H1 (cell line): Measurements from ENCODE around the gene ABCB10. TPM values are rescaled to one million over a fixed set of nuclear protein-coding genes. Genes with fewer than 3 reads are reported as not detected.

ENCODE experiments used
- CTCF ChIA-PET: fragments of 300-600 bp; sonication (Branson Sonifier 250); formaldehyde crosslinking; loops from one replicate; lab custom pipeline; 2021; ENCODE audit not compliant: partially characterized antibody; lab: Charles Lee
- POLR2A ChIA-PET: fragments of 300-600 bp; sonication (Branson Sonifier 250); formaldehyde crosslinking; loops from one replicate; lab custom pipeline; 2021; ENCODE audit warnings: inconsistent platforms; ENCODE audit not compliant: partially characterized antibody; lab: Charles Lee
- DNase-seq, 2 experiments: peaks; one replicate each; pipeline versions ENCODE4 v3.0.0 to v3.0.0-alpha.2; 2010 to 2022; ENCODE audit warnings: low spot score in 2 of 2, low read depth in 1 of 2, mixed read lengths in 1 of 2
- FAIRE-seq: peaks from 2 replicates; lab custom pipeline; 2011; peaks lifted over from hg19 to GRCh38; lab: Jason Lieb, UNC
- H2AFZ ChIP-seq: 2 replicates; pipeline ENCODE4 v1.8.1; 2012; ENCODE audit warnings: low read length, inconsistent platforms
- H2AK5ac ChIP-seq: 2 replicates; pipeline ENCODE4 v1.6.1; 2013; ENCODE audit warnings: low read depth, low read length
- H2BK120ac ChIP-seq: replicated peaks from 2 replicates; pipeline ENCODE3; 2013; ENCODE audit warnings: low read depth, low read length, inconsistent platforms
- H2BK12ac ChIP-seq: 2 replicates; pipeline ENCODE4 v1.6.1; 2013; ENCODE audit warnings: low read depth, low read length
- H2BK15ac ChIP-seq: 2 replicates; pipeline ENCODE4 v1.6.1; 2013; ENCODE audit warnings: low read length
- H2BK20ac ChIP-seq: 2 replicates; pipeline ENCODE4 v1.6.1; 2013; ENCODE audit warnings: low read length
- H2BK5ac ChIP-seq: 2 replicates; pipeline ENCODE4 v1.6.1; 2013; ENCODE audit warnings: low read depth, low read length
- H3K14ac ChIP-seq: 2 replicates; pipeline ENCODE4 v1.6.1; 2013; ENCODE audit warnings: inconsistent platforms; ENCODE audit not compliant: insufficient read length
- H3K18ac ChIP-seq: 2 replicates; pipeline ENCODE4 v1.6.1; 2013; ENCODE audit warnings: low read length; ENCODE audit errors: extremely low read depth
- H3K23ac ChIP-seq: 2 replicates; pipeline ENCODE4 v1.6.1; 2013; ENCODE audit warnings: inconsistent platforms; ENCODE audit not compliant: insufficient read length
- H3K23me2 ChIP-seq: 2 replicates; pipeline ENCODE4 v1.6.1; 2013; ENCODE audit warnings: low read depth, low read length
- H3K27ac ChIP-seq: 2 replicates; pipeline ENCODE4 v1.6.1; 2011; ENCODE audit warnings: low read depth, low read length, inconsistent platforms
- H3K27me3 ChIP-seq, 4 experiments: replicated peaks in 1 of 4; 1 replicate in 1 of 4; 2 replicates in 3 of 4; pipeline versions ENCODE4 v1.6.1 to v1.8.1; 2011 to 2013; ENCODE audit warnings: low read length in 3 of 4, mild to moderate bottlenecking in 3 of 4, inconsistent platforms in 2 of 4, mixed read lengths in 2 of 4, moderate library complexity in 1 of 4; ENCODE audit not compliant: control insufficient read depth in 3 of 4, insufficient read depth in 3 of 4; ENCODE audit errors: extremely low read depth in 1 of 4
- H3K36me3 ChIP-seq, 4 experiments: 2 replicates each; pipeline versions ENCODE4 v1.6.1 to v1.8.1; 2011 to 2013; ENCODE audit warnings: mild to moderate bottlenecking in 4 of 4, low read length in 3 of 4, moderate library complexity in 2 of 4, control low read depth in 1 of 4, inconsistent platforms in 1 of 4; ENCODE audit not compliant: insufficient read depth in 4 of 4, control insufficient read depth in 2 of 4
- H3K4ac ChIP-seq: replicated peaks from 2 replicates; pipeline ENCODE3; 2013; ENCODE audit warnings: low read length, low read depth, mixed read lengths, inconsistent platforms; ENCODE audit not compliant: insufficient read length
- H3K4me1 ChIP-seq, 4 experiments: replicated peaks in 1 of 4; 1 replicate in 1 of 4; 2 replicates in 3 of 4; pipeline versions ENCODE4 v1.6.1 to v1.8.1; 2011 to 2013; ENCODE audit warnings: low read length in 3 of 4, inconsistent platforms in 2 of 4, mixed read lengths in 1 of 4; ENCODE audit not compliant: insufficient read depth in 4 of 4, control insufficient read depth in 3 of 4
- H3K4me2 ChIP-seq, 2 experiments: 2 replicates each; pipeline versions ENCODE4 v1.6.1 to v1.8.1; 2011 to 2013; ENCODE audit warnings: low read depth in 2 of 2, low read length in 2 of 2, control low read depth in 1 of 2, inconsistent platforms in 1 of 2, mild to moderate bottlenecking in 1 of 2; ENCODE audit not compliant: insufficient read depth in 1 of 2
- H3K4me3 ChIP-seq, 4 experiments: fragments of 200-600, 300-600 bp in 1 of 4; sonication (generic), shearing (Covaris generic), sonication (Bioruptor Twin) in 1 of 4; 2 replicates each; pipeline versions ENCODE4 v1.5.1 to v1.8.1; 2011 to 2016; ENCODE audit warnings: low read length in 4 of 4, low read depth in 3 of 4, control low read depth in 2 of 4, inconsistent platforms in 2 of 4, mild to moderate bottlenecking in 2 of 4, mixed read lengths in 1 of 4, moderate library complexity in 1 of 4; ENCODE audit not compliant: insufficient read depth in 2 of 4; ENCODE audit errors: extremely low read depth in 1 of 4
- H3K56ac ChIP-seq: replicated peaks from 2 replicates; pipeline ENCODE3; 2013; ENCODE audit warnings: low read depth, mild to moderate bottlenecking, mixed read lengths, low read length, inconsistent platforms; ENCODE audit not compliant: insufficient read length
- H3K79me1 ChIP-seq: 2 replicates; pipeline ENCODE4 v1.6.1; 2013; ENCODE audit warnings: low read depth, low read length, control low read depth
- H3K79me2 ChIP-seq, 2 experiments: 2 replicates each; pipeline versions ENCODE4 v1.6.1 to v1.8.1; 2012 to 2013; ENCODE audit warnings: low read length in 2 of 2, mild to moderate bottlenecking in 2 of 2, inconsistent platforms in 1 of 2; ENCODE audit not compliant: insufficient read depth in 2 of 2, control insufficient read depth in 1 of 2
- H3K9ac ChIP-seq, 4 experiments: replicated peaks in 1 of 4; 1 replicate in 1 of 4; 2 replicates in 3 of 4; pipeline versions ENCODE4 v1.6.1 to v1.8.1; 2011 to 2013; ENCODE audit warnings: low read depth in 3 of 4, low read length in 3 of 4, control low read depth in 2 of 4, mild to moderate bottlenecking in 2 of 4, moderate library complexity in 2 of 4, inconsistent platforms in 1 of 4; ENCODE audit errors: extremely low read depth in 1 of 4
- H3K9me3 ChIP-seq, 2 experiments: 2 replicates each; pipeline versions ENCODE4 v1.6.1 to v1.8.1; 2012 to 2013; ENCODE audit warnings: mild to moderate bottlenecking in 2 of 2, moderate library complexity in 2 of 2, control low read depth in 1 of 2, inconsistent platforms in 1 of 2, low read depth in 1 of 2, low read length in 1 of 2, mixed read lengths in 1 of 2; ENCODE audit not compliant: insufficient read depth in 2 of 2
- H4K20me1 ChIP-seq, 2 experiments: replicated peaks in 1 of 2; 2 replicates each; pipeline versions ENCODE3 to v1.8.1; 2011 to 2013; ENCODE audit warnings: inconsistent platforms in 2 of 2, low read length in 2 of 2, mild to moderate bottlenecking in 1 of 2; ENCODE audit not compliant: insufficient read depth in 2 of 2, control insufficient read depth in 1 of 2
- H4K5ac ChIP-seq: 2 replicates; pipeline ENCODE4 v1.6.1; 2013; ENCODE audit warnings: low read length, low read depth, mixed read lengths, inconsistent platforms; ENCODE audit not compliant: insufficient read length
- H4K8ac ChIP-seq: 2 replicates; pipeline ENCODE4 v1.8.0; 2013; ENCODE audit warnings: mild to moderate bottlenecking, moderate library complexity, low read length, inconsistent platforms; ENCODE audit not compliant: insufficient read depth; ENCODE audit errors: extremely low read depth
- H4K91ac ChIP-seq: replicated peaks from 2 replicates; pipeline ENCODE3; 2013; ENCODE audit warnings: low read length, mixed read lengths, inconsistent platforms; ENCODE audit not compliant: insufficient read length
- EP300 ChIP-seq, 2 experiments: IDR thresholded peaks; 1 replicate in 1 of 2; 2 replicates in 1 of 2; pipeline ENCODE4 v1.6.1; 2011 to 2012; ENCODE audit warnings: low read depth in 2 of 2, low read length in 2 of 2, mild to moderate bottlenecking in 2 of 2, borderline replicate concordance in 1 of 2, inconsistent platforms in 1 of 2, moderate library complexity in 1 of 2
- WGBS, 2 experiments: shearing (Covaris generic) in 1 of 2; methylation state at CpG; one replicate each; pipeline versions ENCODE4 v1.1.6 to v1.1.7; 2013 to 2015; ENCODE audit warnings: low lambda C conversion rate in 2 of 2, mixed read lengths in 2 of 2, inconsistent platforms in 1 of 2, low coverage in 1 of 2, missing lambda C conversion rate in 1 of 2; ENCODE audit not compliant: insufficient replicate concordance in 2 of 2, insufficient coverage in 1 of 2, insufficient read length in 1 of 2; ENCODE audit errors: extremely low coverage in 1 of 2, missing lambda C conversion rate in 1 of 2; 5-methylcytosine and 5-hydroxymethylcytosine counted together
- polyA plus RNA-seq, 7 experiments: library from polyadenylated mRNA; depleted of rRNA in 3 of 7; stranded (reverse) in 5 of 7; unstranded in 2 of 7; fragments of >200 nt in 5 of 7; fragments of 200-250 nt in 2 of 7; gene quantifications; 1 replicate in 5 of 7; 2 replicates in 1 of 7; 4 replicates in 1 of 7; pipeline versions ENCODE4 v1.2.1 to v1.2.3, GENCODE V29; 2011 to 2013; ENCODE audit warnings: missing spikeins in 2 of 7, mixed read lengths in 2 of 7
- total RNA-seq: library from RNA; stranded (reverse); fragmentation: NEBNext Ultra II Directional; extraction: Animal tissue kit (Norgen Biotek cat#: 25700); gene quantifications from 2 replicates; pipeline ENCODE4 v1.2.1, GENCODE V29; 2021

The ABCB10 gene
- total and polyA plus RNA-seq, 2 of the 8 experiments (the other 6 are each of a cell fraction or from before 2014, with no cell fraction given), result 3.6 to 11.9 TPM

DNA sequence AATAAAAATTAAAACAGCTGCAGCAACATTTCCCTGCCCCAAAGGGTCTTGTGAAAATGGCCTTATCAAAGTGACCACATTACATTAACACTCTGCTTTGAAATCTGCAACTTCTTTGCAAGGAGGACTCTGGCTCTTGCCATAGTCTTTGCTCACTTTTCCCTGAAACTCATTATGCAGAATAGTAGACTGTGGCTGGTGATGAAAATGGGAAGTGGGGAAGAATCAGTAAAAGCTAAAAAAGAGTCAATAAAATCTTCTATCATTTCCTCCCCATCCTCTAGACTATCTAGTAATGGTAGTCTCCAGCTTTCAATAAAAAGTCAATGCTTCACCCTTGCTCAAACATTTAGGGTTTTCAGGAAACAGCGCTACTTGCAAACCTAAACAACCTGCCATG is 31.8 kb downstream of the ABCB10 start:
- Histone ChIP-seq H2BK120ac (no peak overlapping the region), H4K8ac (no peak overlapping the region), H3K9ac (no peak overlapping the region), H3K4me3 (no peak overlapping the region), H3K9me3 (no peaks in the 10 kb centered on the region), H3K4me2 (no peak overlapping the region), H2BK5ac (no peak overlapping the region), H3K23ac (no peak overlapping the region), H2BK20ac (no peak overlapping the region), H2AFZ (no peak overlapping the region), H4K5ac (no peak overlapping the region), H4K20me1 (peaks cover 0 to 2% of the 10 kb centered on the region in 2 experiments), H2AK5ac (no peak overlapping the region), H3K79me1 (no peaks in the 10 kb centered on the region; the same call in 1 of the 2 replicates), H3K14ac (no peak overlapping the region), H3K4me1 (no peaks in the 10 kb centered on the region), H2BK15ac (no peak overlapping the region), H3K27ac (no peak overlapping the region), H3K36me3 (peaks cover 0 to 11% (median 3%) of the 10 kb centered on the region in 4 experiments; a peak in 4 of 8 replicates), H3K4ac (no peak overlapping the region), H2BK12ac (no peak overlapping the region), H3K56ac (no peak overlapping the region), H3K27me3 (no peaks in the 10 kb centered on the region), H3K18ac (no peak overlapping the region), H3K79me2 (no peaks in the 10 kb centered on the region), H4K91ac (no peak overlapping the region), H3K23me2 (no peaks in the 10 kb centered on the region)
- WGBS, 2 experiments, result 93% methylated on average over 1 of the region's 1 CpG; no CpG with 5 or more reads in 1 of the 2 experiments
- FAIRE-seq, result no peak
- ChIA-PET POLR2A (interaction anchor here (1.4 kb wide), 1 partner anchor 19 kb away, joined by 6 read pairs; the partner anchor contains the start of gene NUP133), CTCF (interaction anchor here (0.6 to 2.3 kb wide), 2 partner anchors 12 to 105 kb away, joined by 3 to 12 read pairs; no protein-coding TSS in a partner anchor)
- no peak for DNase-seq
- no peak for TF ChIP-seq EP300 (IDR thresholded peaks at IDR 0.05; ENCODE audit: borderline replicate concordance in 1 of 2, low read depth in 2 of 2, low read length in 2 of 2)
